IMR-90 (cell line): ENCODE data around the gene UBA1. TPM values are rescaled to one million over a fixed set of nuclear protein-coding genes. Genes with fewer than 3 reads are reported as not detected.
"Not testable (repeated sequence)": the region's sequence is repeated elsewhere in the genome, so short reads cannot be mapped to it uniquely, and the experiment has no call there.

Experiments
- ATAC-seq: fragments of 200-7000 bp; cut with Tn5 transposase; 2 replicates; pipeline ENCODE4 v1.9.1; 2020; ENCODE audit warnings: low read depth, mild to moderate bottlenecking, moderate library complexity
- BruUV-seq: library from RNA; stranded (reverse); fragments of 400-500 nt; replicated peaks from 2 replicates; lab custom pipeline; 2021; lab: Mats Ljungman, UMichigan
- CTCF ChIA-PET: fragments of 300-600 bp; formaldehyde crosslinking; extraction: SDS; loops from one replicate; lab custom pipeline; 2021; ENCODE audit warnings: antibody characterized with exemption; lab: Yijun Ruan, JAX
- POLR2A ChIA-PET: fragments of 300-600 bp; sonication (Branson Sonifier 250); formaldehyde crosslinking; loops from one replicate; lab custom pipeline; 2022; ENCODE audit warnings: antibody characterized with exemption; ENCODE audit not compliant: unreplicated experiment; lab: Charles Lee
- DNase-seq: peaks from one replicate; pipeline ENCODE4 v3.0.0; 2013
- H2AFZ ChIP-seq: replicated peaks from 2 replicates; pipeline ENCODE3; 2013; ENCODE audit warnings: low read length, mild to moderate bottlenecking; ENCODE audit not compliant: poor library complexity
- H2AK5ac ChIP-seq: 2 replicates; pipeline ENCODE4 v1.6.1; 2013; ENCODE audit warnings: low read depth, low read length, inconsistent platforms
- H2AK9ac ChIP-seq: replicated peaks from 2 replicates; pipeline ENCODE3; 2013; ENCODE audit warnings: mild to moderate bottlenecking, low read depth, low read length, moderate library complexity; ENCODE audit not compliant: poor library complexity
- H2BK120ac ChIP-seq: 2 replicates; pipeline ENCODE4 v1.6.1; 2013; ENCODE audit warnings: low read depth, low read length, inconsistent platforms
- H2BK15ac ChIP-seq: 3 replicates; pipeline ENCODE4 v1.6.1; 2013; ENCODE audit warnings: low read depth, low read length, inconsistent platforms
- H2BK20ac ChIP-seq: 2 replicates; pipeline ENCODE4 v1.6.1; 2013; ENCODE audit warnings: low read depth, mild to moderate bottlenecking, inconsistent platforms, low read length, moderate library complexity
- H2BK5ac ChIP-seq: 2 replicates; pipeline ENCODE4 v1.6.1; 2013; ENCODE audit warnings: mild to moderate bottlenecking, low read depth, low read length, inconsistent platforms; ENCODE audit not compliant: poor library complexity, severe bottlenecking
- H3K14ac ChIP-seq: replicated peaks from 2 replicates; pipeline ENCODE4 v1.6.1; 2013; ENCODE audit warnings: low read depth, low read length, inconsistent platforms
- H3K18ac ChIP-seq: 2 replicates; pipeline ENCODE4 v1.6.1; 2013; ENCODE audit warnings: low read depth, low read length, control low read depth
- H3K23ac ChIP-seq: 2 replicates; pipeline ENCODE4 v1.6.1; 2013; ENCODE audit warnings: low read depth, low read length, inconsistent platforms
- H3K27ac ChIP-seq: 2 replicates; pipeline ENCODE4 v1.5.1; 2013; ENCODE audit warnings: mild to moderate bottlenecking, control low read depth, low read length; ENCODE audit not compliant: insufficient read depth
- H3K27me3 ChIP-seq: 2 replicates; pipeline ENCODE4 v1.6.1; 2013; ENCODE audit warnings: low read length; ENCODE audit not compliant: control insufficient read depth, insufficient read depth
- H3K36me3 ChIP-seq: 2 replicates; pipeline ENCODE4 v1.6.1; 2013; ENCODE audit warnings: low read length, mixed read lengths; ENCODE audit not compliant: control insufficient read depth, insufficient read depth
- H3K4ac ChIP-seq: 2 replicates; pipeline ENCODE4 v1.6.1; 2013; ENCODE audit warnings: low read depth, low read length, inconsistent platforms
- H3K4me1 ChIP-seq: 2 replicates; pipeline ENCODE4 v1.6.1; 2013; ENCODE audit warnings: low read length, mixed read lengths; ENCODE audit not compliant: control insufficient read depth, insufficient read depth
- H3K4me2 ChIP-seq: 2 replicates; pipeline ENCODE4 v1.6.1; 2013; ENCODE audit warnings: low read depth, mild to moderate bottlenecking, control low read depth, low read length, moderate library complexity
- H3K4me3 ChIP-seq: 2 replicates; pipeline ENCODE4 v1.5.1; 2013; ENCODE audit warnings: low read depth, mild to moderate bottlenecking, control low read depth, low read length, moderate library complexity; ENCODE audit not compliant: insufficient read depth
- H3K56ac ChIP-seq: 2 replicates; pipeline ENCODE4 v1.6.1; 2013; ENCODE audit warnings: low read length, inconsistent platforms; ENCODE audit not compliant: insufficient read depth; ENCODE audit errors: extremely low read depth
- H3K79me1 ChIP-seq, 2 experiments: 2 replicates each; pipeline ENCODE4 v1.6.1; 2013; ENCODE audit warnings: low read length in 2 of 2, inconsistent platforms in 1 of 2, low read depth in 1 of 2
- H3K9ac ChIP-seq: 2 replicates; pipeline ENCODE4 v1.6.1; 2013; ENCODE audit warnings: low read depth, low read length, control low read depth
- H3K9me1 ChIP-seq: 2 replicates; pipeline ENCODE4 v1.6.1; 2013; ENCODE audit warnings: low read length, inconsistent platforms; ENCODE audit not compliant: insufficient read depth
- H3K9me3 ChIP-seq: 2 replicates; pipeline ENCODE4 v1.6.1; 2013; ENCODE audit warnings: low read length; ENCODE audit not compliant: control insufficient read depth, insufficient read depth
- H4K20me1 ChIP-seq: 2 replicates; pipeline ENCODE4 v1.6.1; 2013; ENCODE audit warnings: low read length, inconsistent platforms; ENCODE audit not compliant: insufficient read depth
- H4K5ac ChIP-seq: 2 replicates; pipeline ENCODE4 v1.6.1; 2013; ENCODE audit warnings: mild to moderate bottlenecking, low read depth, low read length, control low read depth
- H4K8ac ChIP-seq, 2 experiments: 2 replicates each; pipeline ENCODE4 v1.6.1; 2013; ENCODE audit warnings: low read depth in 2 of 2, low read length in 2 of 2, control low read depth in 1 of 2, inconsistent platforms in 1 of 2
- H4K91ac ChIP-seq: 2 replicates; pipeline ENCODE4 v1.6.1; 2013; ENCODE audit warnings: low read depth, low read length, inconsistent platforms; ENCODE audit not compliant: insufficient read depth
- WGBS, 2 experiments: methylation state at CpG; one replicate each; pipeline versions ENCODE4 v1.1.5 to v1.1.7; 2013; ENCODE audit warnings: missing lambda C conversion rate in 2 of 2; ENCODE audit not compliant: insufficient read length in 1 of 2; ENCODE audit errors: extremely low coverage in 2 of 2; 5-methylcytosine and 5-hydroxymethylcytosine counted together
- dilution Hi-C: fragments of 300-500 bp; cut with HindIII; formaldehyde crosslinking; loops from one replicate; pipeline ENCODE4 v1.14.3; 2018; ENCODE audit warnings: low sequenced_read_pairs; ENCODE audit not compliant: unreplicated experiment
- in situ Hi-C: fragments of 300-500 bp; cut with MboI; formaldehyde crosslinking; loops from 3 replicates; pipeline ENCODE4 v1.14.3; 2019; ENCODE audit warnings: low sequenced_read_pairs, inconsistent platforms, mixed read lengths
- intact Hi-C: fragments of 100-400 bp; cut with micrococcal nuclease; formaldehyde crosslinking; loops from 2 replicates; pipeline ENCODE4 v1.10.0; 2022
- polyA plus RNA-seq, 3 experiments: library from polyadenylated mRNA; depleted of rRNA; stranded (reverse); fragments of >200 nt; gene quantifications; 2 replicates each; pipeline ENCODE4 v1.2.3, GENCODE V29; 2012; ENCODE audit warnings: low replicate concordance in 1 of 3
- total RNA-seq: library from RNA; depleted of rRNA; stranded (reverse); fragments of >200 nt; gene quantifications from 2 replicates; pipeline ENCODE4 v1.2.3, GENCODE V29; 2012; rRNA removed

UBA1 gene
- total and polyA plus RNA-seq, 2 of the 4 experiments (the other 2 are of a cell fraction), result 299 to 343 TPM

GRCh38 chrX:47257620-47258019 is 64.0 kb downstream of the UBA1 start:
- H4K20me1 ChIP-seq, H3K79me1 ChIP-seq, H2BK5ac ChIP-seq, CTCF ChIA-PET, H3K56ac ChIP-seq, H3K9me1 ChIP-seq, H3K27ac ChIP-seq, dilution Hi-C loops, H2AK9ac ChIP-seq, H3K4ac ChIP-seq, in situ Hi-C loops, H2AFZ ChIP-seq, DNase-seq, H2BK15ac ChIP-seq, POLR2A ChIA-PET, BruUV-seq, H4K5ac ChIP-seq, H3K4me2 ChIP-seq, H3K23ac ChIP-seq, H4K8ac ChIP-seq, H3K18ac ChIP-seq, H3K36me3 ChIP-seq, H3K4me1 ChIP-seq, H3K9me3 ChIP-seq, H2BK120ac ChIP-seq, H2BK20ac ChIP-seq, intact Hi-C loops, H3K4me3 ChIP-seq, H2AK5ac ChIP-seq, H4K91ac ChIP-seq, ATAC-seq, H3K9ac ChIP-seq, H3K14ac ChIP-seq: not testable (repeated sequence)
- WGBS, 2 experiments, result no CpG with 5 or more reads among the region's 12 CpGs
- peaks cover 15% of the 10 kb centered on the region for H3K27me3 ChIP-seq

Other genes with a start within 250 kb of the UBA1 start
- gene RGN, start 115.4 kb upstream of the UBA1 start, total RNA-seq, result under 0.01 and 0.18 TPM in 2 replicates
- gene RGN, start 115.4 kb upstream of the UBA1 start, polyA plus RNA-seq (2012; rRNA removed), result 0.26 and 0.44 TPM in 2 replicates
- gene NDUFB11, start 49.1 kb upstream of the UBA1 start, total RNA-seq, result 17.0 and 24.4 TPM in 2 replicates
- 58.3 and 67.7 TPM in 2 replicates for gene NDUFB11, start 49.1 kb upstream of the UBA1 start, polyA plus RNA-seq (2012; rRNA removed)
- gene RBM10, start 48.6 kb upstream of the UBA1 start, total RNA-seq, result 36.0 and 37.8 TPM in 2 replicates
- 33.4 and 38.3 TPM in 2 replicates for gene RBM10, start 48.6 kb upstream of the UBA1 start, polyA plus RNA-seq (2012; rRNA removed)
- 69.4 and 85.3 TPM in 2 replicates for gene CDK16, start 24.9 kb downstream of the UBA1 start, total RNA-seq
- 106 and 116 TPM in 2 replicates for gene CDK16, start 24.9 kb downstream of the UBA1 start, polyA plus RNA-seq (2012; rRNA removed)
- gene USP11, start 39.2 kb downstream of the UBA1 start, total RNA-seq, result 50.5 and 59.7 TPM in 2 replicates
- 33.0 and 33.5 TPM in 2 replicates for gene USP11, start 39.2 kb downstream of the UBA1 start, polyA plus RNA-seq (2012; rRNA removed)
- under 0.01 TPM in 1 of 2 replicates, not detected in the other for gene ZNF157, start 176.7 kb downstream of the UBA1 start, total RNA-seq
- not detected in 2 replicates for gene ZNF157, start 176.7 kb downstream of the UBA1 start, polyA plus RNA-seq (2012; rRNA removed)